ENCODE measurements around the gene PRR5L. TPM values are rescaled to one million over a fixed set of nuclear protein-coding genes. Genes with fewer than 3 reads are reported as not detected.

PRR5L gene
- total RNA-seq, 1 donor from 2014 or later: 6.7 TPM

DNA sequence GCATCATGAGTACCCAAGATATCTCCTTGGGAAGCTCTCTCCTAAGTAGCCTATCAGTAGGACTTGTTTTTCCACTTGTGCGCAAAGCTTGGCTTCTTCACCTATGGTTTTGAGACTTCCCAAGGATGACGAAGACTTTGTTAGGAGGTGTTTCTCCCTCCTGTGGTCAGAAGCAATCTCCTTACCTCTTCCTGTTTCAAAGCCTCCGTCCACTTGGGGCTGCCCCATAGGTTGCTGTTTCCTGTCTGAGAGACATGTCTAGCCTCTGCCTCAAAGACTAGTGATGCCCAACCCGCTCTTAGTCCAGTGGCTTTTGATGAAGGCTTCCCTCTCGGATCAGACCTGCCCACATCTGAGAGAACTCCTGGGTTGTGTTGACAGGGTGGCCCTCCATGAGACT is 121.1 kb downstream of the PRR5L start:
- H3K9me3 Mint-ChIP-seq: no peaks in the 10 kb centered on the region
- no peak overlapping the region for H3K27ac Mint-ChIP-seq
- H3K4me3 Mint-ChIP-seq: no peak overlapping the region
- H3K4me1 Mint-ChIP-seq: peaks cover 32% of the 10 kb centered on the region
- DNase-seq (ENCODE audit: low spot score in 2 of 2, unreplicated experiment in 2 of 2): no peak
- no peaks in the 10 kb centered on the region for H3K27me3 Mint-ChIP-seq (ENCODE audit: low read depth)
- H3K36me3 Mint-ChIP-seq: peaks cover 2% of the 10 kb centered on the region
- TF ChIP-seq, protein P1, sequence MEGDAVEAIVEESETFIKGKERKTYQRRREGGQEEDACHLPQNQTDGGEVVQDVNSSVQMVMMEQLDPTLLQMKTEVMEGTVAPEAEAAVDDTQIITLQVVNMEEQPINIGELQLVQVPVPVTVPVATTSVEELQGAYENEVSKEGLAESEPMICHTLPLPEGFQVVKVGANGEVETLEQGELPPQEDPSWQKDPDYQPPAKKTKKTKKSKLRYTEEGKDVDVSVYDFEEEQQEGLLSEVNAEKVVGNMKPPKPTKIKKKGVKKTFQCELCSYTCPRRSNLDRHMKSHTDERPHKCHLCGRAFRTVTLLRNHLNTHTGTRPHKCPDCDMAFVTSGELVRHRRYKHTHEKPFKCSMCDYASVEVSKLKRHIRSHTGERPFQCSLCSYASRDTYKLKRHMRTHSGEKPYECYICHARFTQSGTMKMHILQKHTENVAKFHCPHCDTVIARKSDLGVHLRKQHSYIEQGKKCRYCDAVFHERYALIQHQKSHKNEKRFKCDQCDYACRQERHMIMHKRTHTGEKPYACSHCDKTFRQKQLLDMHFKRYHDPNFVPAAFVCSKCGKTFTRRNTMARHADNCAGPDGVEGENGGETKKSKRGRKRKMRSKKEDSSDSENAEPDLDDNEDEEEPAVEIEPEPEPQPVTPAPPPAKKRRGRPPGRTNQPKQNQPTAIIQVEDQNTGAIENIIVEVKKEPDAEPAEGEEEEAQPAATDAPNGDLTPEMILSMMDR (IDR thresholded peaks at IDR 0.05; ENCODE audit: unreplicated experiment): no peak

DNA sequence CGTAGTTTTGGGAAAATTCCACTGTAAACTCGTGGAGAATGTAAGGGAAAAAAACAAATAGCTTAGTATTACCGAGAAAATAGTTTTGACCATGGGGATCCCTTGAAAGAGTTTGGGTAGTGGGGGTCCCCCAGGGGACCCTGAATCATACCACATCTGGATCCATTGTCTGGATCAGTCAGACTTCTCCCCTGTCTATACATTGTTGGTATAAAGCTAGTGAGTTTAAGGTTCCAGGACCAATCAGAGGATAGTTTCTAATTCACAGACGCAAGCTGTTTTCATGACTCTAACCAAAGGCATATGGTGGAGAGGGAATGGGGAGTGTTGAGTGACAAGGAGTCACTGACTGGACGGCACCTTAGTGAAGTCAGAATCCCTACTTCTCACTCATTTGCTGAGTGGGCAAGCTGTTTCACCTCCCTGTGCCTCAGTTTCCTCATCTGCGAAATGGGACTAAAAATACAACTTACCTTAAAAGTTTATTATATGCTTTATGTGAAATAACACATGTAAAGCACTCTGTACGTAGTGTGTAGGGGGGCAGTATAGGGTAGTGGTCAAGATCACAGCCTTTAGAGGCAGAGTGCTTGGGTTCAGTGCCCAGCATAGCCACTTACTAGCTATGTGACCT is 123.8 kb downstream of the PRR5L start:
- Mint-ChIP-seq H3K36me3 (peaks cover 2% of the 10 kb centered on the region), H3K9me3 (no peaks in the 10 kb centered on the region), H3K27ac (peak overlapping the region; percentile 23), H3K4me3 (no peak overlapping the region), H3K27me3 (ENCODE audit: low read depth) (peaks cover 1% of the 10 kb centered on the region), H3K4me1 (peaks cover 39% of the 10 kb centered on the region)
- DNase-seq (ENCODE audit: low spot score in 2 of 2, unreplicated experiment in 2 of 2): no peak
- TF ChIP-seq, protein P1 (IDR thresholded peaks at IDR 0.05; ENCODE audit: unreplicated experiment): no peak

DNA sequence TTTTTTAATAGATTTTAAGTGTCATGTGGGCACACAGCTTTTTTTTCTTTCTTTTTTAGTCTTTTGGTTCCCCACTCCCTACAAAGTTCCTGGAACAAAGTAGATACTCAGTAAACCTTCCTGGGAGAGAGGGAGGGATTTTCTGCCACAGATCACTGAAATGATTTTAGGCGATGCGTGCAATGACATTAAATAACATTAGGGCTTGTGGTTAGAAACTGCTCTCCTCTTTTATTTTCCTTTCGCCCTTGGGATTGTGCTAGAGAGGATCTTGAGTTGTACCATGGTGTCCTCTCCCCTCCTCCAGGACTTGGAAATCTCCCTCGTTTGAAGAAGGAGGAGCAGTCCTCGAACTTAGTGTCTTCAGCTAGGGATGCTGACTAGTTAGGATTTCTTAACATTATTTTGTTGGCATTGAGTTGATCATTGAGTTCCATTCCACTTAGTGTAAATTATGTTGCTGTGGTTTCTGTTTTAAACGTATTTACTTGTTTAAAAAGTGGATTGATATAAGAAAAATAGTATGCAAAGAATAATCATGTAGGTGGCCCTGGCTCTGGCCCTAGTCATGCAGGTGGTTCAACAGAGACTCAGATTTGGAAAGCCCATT is 125.6 kb downstream of the PRR5L start:
- TF ChIP-seq, protein P1 (IDR thresholded peaks at IDR 0.05; ENCODE audit: unreplicated experiment): no peak
- Mint-ChIP-seq H3K27ac (peak overlapping the region; percentile 85), H3K4me1 (peaks cover 51% of the 10 kb centered on the region), H3K27me3 (ENCODE audit: low read depth) (peaks cover 1% of the 10 kb centered on the region), H3K9me3 (no peaks in the 10 kb centered on the region), H3K4me3 (no peak overlapping the region), H3K36me3 (no peaks in the 10 kb centered on the region)
- DNase-seq (ENCODE audit: low spot score in 2 of 2, unreplicated experiment in 2 of 2): no peak

DNA sequence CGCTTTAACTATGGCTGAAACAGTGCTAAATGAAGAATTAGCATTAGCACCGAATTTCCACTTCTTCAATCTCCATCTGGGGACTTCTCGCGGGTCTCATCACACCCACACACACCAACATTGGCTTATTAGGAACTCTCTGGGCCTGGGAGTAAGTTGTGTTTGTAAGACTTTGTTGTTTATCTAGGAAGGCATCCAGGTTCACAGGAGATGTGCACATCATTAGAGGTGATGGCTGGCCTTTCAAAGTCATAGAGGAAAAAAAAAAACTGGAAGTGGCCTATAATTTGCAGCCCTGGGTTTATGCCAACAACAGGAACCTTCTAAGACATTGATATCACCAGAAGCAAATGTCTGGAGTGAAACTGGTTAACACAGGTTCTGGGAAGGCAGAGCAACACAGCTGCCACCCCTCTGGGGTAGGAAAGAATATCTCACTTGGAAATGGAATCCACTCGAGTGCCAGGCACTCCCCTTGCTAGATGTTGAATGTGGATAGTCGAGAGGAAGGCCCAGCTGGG is 129.5 kb downstream of the PRR5L start:
- no peak for DNase-seq (ENCODE audit: low spot score in 2 of 2, unreplicated experiment in 2 of 2)
- Mint-ChIP-seq H3K4me3 (no peak overlapping the region), H3K27me3 (ENCODE audit: low read depth) (peaks cover 1% of the 10 kb centered on the region), H3K4me1 (peaks cover 34% of the 10 kb centered on the region), H3K36me3 (no peaks in the 10 kb centered on the region), H3K9me3 (no peaks in the 10 kb centered on the region), H3K27ac (no peak overlapping the region)
- TF ChIP-seq, protein P1 (IDR thresholded peaks at IDR 0.05; ENCODE audit: unreplicated experiment): no peak

DNA sequence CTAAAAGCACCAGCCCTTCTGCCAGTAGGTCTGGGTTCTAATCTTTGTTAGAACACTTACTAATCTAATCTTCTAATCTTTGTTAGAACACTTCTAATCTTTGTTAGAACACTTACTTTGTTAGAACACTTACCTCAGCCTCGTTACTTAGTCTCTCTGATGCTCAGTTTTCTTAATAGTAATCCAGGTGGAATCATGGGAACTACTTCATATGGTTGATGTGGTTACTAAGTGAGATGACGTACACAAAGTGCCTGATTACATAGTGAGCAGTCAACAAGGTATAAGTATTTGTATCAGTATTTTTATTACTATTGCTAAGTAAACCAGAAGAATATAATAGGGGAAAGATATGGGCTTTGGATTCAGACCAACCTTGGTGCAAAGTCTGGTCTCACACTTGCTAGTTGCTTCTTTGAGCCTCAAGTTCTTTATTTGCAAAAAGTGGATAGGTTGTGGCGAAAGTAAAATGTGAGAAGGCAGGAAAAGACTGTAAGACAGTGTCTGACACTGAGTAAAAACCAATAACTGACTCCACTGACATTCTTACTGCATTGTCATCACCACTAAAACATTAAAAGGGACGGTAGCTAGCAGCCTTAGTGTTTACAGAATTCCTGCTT is 130.2 kb downstream of the PRR5L start:
- peaks cover 26% of the 10 kb centered on the region for H3K4me1 Mint-ChIP-seq

More for the DNA sequence above, 130.2 kb downstream of the PRR5L start:
- Mint-ChIP-seq H3K4me3 (no peak overlapping the region), H3K36me3 (no peaks in the 10 kb centered on the region), H3K27me3 (ENCODE audit: low read depth) (peaks cover 1% of the 10 kb centered on the region), H3K27ac (no peak overlapping the region), H3K9me3 (no peaks in the 10 kb centered on the region)
- DNase-seq (ENCODE audit: low spot score in 2 of 2, unreplicated experiment in 2 of 2): no peak
- TF ChIP-seq, protein P1 (IDR thresholded peaks at IDR 0.05; ENCODE audit: unreplicated experiment): no peak

All from mesothelial cell of epicardium (in vitro differentiated cells).